CD4-positive, alpha-beta T cell treated with Interleukin-1 beta for 1 hour (primary cell): ENCODE results near the gene CLASRP.

Source experiments
- DNase-seq, 2 donors: peaks; one replicate each; pipeline ENCODE4 v3.0.0-alpha.2; 2020 to 2022

Gene CLASRP

DNA sequence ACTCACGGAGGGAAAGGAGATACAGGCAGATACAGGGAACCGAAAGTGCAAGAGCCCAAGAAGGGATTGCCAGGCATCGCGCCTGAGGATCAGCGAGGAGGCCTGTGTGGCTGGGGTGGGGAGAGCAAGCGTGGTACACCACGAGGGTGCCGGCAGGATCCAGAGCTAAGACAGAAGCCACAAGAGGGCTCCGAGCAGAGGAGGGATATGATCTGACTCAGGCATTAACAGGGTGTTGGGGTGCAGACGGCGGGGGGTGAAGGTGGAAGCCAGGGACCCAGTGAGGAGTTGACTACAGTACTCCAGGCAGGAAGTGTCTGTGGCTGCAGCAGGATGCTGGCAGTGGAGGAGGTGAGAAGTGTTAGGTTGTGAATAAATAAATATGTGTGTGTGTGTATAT is 48.7 kb downstream of the CLASRP start:
- DNase-seq = peak; percentile 76 to 81

DNA sequence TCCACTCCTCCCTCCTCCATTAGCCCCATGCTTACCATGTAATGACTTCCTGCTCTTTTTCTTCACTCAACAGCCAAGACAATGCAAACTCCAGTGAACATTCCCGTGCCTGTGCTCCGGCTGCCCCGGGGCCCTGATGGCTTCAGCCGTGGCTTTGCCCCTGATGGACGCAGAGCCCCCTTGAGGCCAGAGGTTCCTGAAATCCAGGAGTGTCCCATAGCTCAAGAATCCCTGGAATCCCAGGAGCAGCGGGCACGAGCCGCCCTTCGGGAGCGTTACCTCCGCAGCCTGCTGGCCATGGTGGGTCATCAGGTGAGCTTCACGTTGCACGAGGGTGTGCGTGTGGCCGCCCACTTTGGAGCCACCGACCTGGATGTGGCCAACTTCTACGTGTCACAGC is 51.2 kb downstream of the CLASRP start:
- DNase-seq = no peak

DNA sequence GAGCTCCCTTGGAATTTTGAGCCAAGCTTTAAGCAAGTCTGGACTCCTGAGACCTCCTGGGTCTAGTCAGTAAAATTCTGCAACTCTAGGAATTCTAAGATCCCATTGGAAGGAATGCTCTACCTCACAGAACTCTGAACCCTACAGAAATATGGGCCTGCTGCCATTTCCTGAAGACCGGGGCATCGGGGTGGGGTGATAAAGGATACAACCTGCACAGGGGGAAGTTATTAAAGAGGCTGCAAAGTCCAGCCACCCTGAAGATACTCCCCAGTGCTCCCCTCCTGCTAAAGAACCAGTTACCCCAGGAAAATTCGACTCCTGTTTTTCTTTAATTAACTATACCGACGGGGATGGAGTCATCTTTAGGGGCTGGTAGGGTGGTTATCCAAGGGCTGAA is 51.8 kb downstream of the CLASRP start:
- no peak for DNase-seq

DNA sequence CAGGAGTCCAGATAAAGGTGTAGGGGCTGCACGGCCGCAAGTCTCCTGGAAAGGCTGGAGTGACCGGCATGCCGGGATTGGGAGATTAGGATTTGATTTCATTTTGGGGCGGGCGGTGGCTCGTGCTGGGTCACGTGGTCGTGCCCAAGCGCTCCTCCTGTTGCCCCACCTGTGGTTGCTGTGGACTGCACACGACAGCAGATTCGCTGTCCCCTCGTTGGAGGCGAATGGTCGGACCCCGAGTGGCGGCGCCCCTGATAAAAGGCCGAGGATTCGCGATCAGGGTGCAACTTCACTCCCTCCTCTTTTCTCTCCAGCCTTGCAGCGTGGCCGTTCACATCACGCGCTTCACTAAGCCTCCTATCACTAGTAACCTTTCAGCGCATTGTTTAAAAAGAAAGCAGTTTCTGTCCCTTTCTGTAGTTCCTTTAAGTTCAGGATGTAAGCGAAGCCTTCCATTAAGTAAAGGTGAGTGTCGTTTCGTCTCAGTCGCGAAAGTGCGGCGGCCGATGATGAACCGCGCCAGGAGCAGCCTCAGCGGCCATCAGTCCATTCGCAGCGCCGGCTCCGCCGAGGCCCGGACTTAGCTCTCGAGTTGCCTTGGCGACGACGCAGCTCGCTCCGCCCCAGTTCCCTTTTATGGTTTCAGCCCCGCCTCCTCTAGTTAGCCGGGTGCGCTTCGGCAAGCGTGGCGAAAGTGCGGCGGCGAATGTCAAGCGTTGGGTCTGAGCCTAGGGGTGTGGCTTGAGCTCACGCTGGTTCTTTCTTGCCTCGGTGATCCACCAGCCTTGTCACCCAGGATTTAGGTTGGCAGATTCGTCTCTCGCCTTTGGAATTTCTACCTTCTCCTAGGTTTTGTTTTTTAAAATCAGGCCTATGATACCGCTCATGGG is 52.4 kb downstream of the CLASRP start:
- DNase-seq = peak; percentile 97 to 98

DNA sequence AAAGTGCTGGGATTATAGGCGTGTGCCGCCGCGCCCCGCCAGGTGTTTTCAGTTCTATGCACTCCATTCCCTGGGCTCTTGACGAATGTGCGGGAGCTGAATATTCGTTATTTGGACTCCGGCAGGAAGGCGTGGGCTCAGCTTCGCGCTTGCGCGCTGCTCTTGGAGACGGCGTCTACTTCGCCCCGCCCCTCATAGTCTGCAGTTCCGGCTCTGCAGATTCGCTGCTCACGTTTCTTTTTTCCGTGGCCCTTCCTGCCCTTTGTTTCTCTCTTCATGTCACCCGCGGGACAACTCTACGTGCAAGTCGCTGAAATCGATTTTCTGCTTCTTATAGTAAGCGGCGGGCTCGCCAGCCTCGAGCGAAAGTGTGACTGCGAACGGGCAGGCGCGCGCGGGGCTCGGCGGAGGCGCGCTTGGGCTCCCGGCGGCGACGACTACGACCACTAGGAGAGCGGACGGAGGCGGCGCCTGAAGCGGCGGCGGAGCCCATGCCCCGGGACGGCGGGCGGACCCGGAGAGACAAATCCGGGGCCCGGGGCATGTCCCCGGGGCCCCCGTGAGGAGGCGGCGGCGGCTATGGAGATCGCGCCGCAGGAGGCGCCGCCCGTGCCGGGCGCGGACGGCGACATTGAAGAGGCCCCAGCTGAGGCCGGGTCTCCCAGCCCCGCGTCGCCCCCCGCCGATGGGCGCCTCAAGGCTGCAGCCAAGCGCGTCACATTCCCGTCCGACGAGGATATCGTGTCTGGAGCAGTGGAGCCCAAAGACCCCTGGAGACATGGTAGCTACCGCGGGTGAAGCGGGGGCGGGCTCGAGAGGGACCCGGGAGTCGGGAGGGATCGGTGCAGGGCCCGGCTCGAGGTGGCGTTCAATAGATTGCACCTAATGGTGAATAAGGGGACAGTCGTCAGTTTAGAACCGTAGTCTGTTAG is 54.2 kb downstream of the CLASRP start, which contains the start of gene PPP1R37:
Gene PPP1R37, plus strand, starts transcription at position 433 of the 932 bp plus-strand sequence. Its CDS starts 147 bp downstream, at position 580.
- DNase-seq = peak; percentile 95

DNA sequence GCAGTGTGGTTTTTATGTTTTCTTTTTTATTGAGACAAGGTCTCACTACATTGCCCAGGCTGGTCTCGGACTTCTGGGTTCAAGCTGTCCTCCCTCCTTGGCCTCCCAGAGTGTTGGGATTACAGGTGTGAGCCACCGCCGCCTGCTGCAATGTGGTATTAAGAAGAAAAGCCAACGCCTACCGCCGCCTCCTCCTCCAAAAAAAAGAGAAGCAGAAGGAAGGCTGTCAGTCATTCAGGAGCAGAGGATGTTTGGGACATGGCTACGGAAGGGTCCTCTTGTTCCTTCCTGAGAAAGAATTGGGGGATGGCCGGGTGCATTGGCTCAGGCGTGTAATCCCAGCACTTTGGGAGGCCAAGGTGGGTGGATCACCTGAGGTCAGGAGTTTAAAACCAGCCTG is 55.3 kb downstream of the CLASRP start:
- DNase-seq = no peak

DNA sequence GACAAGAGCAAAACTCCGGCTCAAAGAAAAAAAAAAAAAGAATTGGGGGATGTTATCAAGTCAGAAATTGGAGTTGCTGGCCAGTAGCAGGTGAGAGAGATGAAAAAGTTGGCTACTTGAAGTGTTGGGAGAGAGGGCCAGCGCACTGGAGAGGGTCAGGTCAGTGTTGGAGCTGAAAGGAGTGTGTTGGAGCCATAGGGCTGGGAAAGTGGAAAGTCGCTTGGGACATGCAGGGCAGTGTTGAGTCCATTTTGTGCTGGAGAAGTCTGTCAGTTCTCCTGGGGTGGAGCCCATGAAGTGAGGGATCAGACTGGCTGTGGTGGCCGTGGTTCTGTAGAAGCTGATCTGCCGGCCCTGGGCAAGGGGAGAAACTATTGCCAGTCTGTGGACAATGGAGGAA is 55.9 kb downstream of the CLASRP start:
- DNase-seq = no peak

DNA sequence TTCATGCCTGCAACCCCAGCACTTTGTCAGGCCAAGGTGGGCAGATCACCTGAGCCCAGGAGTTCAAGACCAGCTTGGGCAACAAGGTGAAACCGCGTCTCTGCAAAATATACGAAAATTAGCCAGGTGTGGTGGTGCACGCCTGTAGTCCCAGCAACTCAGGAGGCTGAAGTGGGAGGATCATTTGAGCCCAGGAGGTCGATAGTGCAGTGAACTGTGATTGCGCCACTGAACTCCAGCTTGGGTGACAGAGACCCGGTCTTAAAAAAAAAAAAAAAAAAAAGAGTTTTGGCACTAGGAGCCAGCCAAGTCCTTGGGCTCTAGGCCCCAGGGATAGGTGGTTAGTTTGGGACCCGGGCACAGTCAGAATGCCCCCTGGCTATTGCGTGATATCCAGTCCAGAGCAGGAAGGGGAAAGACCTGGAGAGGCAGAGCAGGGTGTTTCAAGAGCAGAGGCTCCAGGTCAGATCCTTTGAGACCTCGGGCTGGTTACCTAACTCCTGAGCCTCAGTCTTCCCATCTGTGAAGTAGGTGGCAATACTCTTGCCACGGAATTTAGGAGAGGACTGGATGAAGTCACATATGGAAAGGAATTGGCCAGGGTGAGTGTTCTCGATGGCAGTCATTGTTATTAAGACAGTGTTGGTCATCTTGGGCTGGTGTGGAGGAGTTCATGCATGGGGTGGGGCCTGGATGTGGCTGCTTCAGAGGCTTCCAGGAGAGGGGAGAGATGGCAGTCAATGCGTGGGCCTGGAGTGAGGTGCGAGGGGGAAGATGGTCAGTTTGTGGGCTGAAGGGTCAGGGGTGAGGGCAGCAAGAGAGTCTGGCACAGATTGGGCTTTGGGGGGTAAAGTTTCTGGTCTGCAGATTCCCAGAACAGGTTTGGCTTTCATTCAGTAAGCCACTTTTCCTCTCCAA is 56.9 kb downstream of the CLASRP start:
- no peak for DNase-seq

DNA sequence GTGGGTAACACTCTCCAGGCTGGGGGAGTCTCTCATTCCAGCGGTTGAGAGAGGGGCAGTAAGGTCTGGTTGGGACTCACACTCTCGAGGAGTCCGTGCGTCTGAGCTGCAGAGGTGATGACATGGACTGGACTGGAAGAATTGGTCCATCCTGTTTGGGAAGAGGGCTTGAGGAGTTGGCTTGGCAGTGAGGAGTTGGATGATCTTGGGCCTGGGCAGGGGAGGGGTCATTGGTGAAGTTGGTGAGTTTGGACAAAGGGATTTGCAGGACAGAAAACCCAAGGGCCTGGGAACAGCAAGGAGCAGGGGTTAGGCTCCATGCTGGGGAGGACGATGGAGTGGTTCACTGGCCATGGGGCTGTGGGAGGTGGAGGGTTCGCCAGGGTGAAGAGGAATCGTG is 57.9 kb downstream of the CLASRP start:
- DNase-seq = no peak

DNA sequence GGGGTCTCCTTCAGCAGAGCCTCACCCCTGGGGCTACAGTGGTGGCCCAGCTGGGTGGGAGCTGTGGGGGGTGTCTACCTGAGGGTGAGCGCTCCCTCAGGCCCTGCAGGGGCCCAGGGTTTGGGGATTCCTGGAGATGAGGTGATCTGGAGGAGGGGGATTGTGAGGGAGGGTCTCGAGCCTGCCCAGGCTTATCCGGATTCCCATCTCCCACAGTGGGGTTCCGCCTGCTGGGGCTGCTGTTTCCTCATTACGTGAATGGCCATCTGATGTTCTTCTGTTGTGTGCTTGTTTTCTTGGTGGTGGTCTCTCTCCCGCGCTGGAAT is 58.6 kb downstream of the CLASRP start:
- DNase-seq = no peak

DNA sequence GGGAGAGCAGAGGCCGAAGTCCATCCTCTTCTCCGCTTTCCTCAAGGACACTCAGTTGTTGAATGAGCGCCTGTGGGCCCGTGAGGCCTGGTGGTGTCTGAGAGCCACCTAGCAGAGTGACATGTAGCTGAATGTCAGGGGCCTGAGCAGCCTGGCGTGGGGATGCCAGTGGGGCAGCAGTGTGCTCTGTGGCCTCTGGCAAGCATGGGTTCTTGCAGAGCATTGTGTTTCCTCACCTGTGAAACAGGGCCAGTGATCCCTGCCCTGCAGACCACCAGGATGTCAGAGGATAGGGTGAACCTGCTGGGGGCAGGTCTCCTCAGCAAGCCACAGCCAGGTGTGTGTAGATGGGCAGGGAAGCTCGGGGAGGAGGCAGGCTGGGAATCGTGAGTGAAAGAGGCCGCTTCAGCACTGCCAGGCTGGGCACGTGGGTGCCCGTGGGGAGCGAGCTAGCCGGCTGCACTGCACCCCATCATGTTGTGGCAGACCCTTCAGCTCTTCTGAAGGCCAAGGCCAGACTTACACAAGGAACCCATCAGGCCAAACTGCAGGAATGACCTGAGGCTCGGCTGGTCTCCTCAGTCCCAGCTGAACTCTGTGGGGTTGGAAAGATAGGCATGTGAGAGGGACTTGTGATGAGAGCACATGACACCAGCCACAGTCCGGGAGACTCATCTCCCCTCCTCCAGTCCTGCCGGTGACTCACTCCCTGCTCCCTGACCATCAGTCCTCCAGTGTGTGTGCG is 59.1 kb downstream of the CLASRP start:
- DNase-seq = no peak

DNA sequence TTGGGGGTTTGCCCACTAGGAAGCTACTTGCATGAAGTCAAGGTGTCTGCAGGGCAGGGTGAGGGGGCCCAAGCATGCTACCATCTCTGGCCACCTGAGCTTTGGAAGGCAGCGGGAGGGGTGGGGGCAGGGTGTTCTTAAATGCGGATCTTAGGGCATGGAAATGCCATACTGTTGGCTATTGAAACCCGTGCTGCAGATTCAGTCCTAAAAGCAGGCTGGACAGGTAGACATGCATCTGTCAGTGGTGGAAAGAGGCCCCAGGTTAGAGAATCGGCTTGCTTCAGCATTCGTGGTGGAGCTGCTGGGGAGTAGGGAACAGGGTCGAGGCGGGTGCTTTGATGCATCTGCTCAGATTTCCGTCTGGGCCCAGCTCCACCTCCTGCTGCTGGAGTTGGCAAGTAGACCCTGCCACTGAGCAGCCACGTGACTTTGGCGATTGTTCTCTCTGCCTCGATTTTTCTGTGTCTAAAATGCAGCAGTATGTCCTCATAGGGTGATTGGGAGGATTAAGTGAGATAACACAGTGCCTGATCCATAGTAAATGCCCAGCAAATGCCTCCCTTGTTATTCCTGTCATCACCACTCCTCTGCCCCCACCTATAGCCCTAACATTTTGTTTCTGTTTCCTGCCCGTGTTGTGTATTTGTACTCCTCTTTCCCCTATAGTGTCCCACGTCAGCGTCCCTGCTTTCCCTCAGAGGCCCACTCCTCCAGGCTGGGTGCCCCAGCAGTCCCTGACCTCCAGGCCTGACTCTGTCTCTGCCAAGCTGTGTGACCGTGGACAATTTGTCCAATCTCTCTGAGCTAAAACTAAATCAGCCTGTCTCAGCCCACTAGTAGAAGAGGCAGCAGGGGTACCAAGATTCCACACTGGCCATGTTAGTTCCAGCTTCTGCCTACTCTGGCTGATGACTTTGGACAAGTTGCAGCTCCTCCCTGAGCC is 59.9 kb downstream of the CLASRP start:
- DNase-seq = no peak

DNA sequence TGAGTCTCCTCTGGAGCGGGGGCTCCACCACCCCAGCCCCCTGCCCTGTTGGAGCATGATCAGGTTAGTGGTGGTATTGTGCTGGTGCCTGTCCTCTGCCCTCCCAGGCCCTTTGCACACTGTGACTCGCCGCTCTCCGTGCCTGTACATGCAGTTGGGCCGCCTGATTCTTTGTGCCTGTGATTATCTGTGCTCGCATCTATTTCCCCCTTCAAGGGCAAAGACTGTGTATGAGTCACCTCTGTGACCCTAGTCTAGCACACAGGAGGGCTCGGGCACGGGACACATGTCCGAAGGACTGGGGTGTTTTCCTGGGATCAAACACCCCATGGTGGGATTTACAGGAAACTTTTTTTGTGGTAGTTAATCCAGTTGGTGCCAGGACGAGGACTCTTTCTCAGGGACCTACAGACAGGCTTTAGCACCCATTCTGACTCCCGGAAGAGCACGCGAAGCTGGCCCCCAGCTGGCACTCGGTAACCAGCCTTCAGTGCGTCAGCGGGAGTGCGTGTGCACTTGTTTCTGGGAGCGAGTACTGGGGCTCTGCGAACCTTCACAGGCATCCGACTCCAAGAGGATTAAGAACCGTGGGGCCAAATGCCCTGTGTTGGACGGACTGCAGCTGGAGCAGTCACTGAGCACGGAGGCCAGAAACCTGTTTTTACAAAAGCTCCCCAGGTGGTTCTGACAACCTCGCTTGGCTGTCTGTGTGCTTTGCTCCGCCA is 60.8 kb downstream of the CLASRP start:
- no peak for DNase-seq

DNA sequence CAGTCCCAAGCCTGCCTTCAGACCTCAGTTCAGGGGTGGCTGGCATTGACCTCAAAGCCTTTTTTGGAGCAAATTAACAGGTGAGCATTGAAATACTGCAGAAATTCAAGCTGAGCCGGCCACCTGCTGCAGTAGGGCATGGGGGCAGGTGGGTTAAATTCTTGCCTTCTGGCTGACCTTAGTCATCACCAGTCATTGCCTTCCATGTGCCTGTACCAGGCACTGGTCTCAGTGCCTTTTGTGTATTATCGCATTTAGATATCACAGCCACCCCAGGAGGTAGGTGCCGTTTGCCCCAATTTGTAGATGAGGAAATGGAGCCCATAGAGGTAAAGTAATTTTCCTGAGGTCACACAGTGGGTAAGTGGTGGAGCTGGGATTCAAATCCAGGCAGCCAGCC is 61.4 kb downstream of the CLASRP start:
- DNase-seq = no peak

DNA sequence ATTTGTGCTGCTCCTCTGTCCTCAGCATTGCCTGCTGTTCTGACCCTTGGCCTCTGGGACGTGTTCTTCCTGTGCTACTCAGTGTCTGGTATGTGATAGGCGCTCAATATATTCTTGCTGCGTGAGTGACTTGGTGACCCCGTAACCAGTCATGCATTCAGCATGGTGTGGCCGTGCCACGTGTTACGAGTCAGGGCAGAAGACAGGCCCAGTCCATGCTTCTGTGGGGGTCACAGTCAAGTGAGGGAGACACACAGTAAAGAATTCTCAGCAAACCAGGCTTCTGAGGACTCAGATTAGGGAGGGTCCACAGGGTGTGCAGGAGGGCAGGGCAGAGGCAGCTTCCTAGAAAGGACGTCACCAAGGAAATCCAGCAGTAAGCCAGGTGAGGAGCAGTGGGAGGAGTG is 62.0 kb downstream of the CLASRP start:
- no peak for DNase-seq

DNA sequence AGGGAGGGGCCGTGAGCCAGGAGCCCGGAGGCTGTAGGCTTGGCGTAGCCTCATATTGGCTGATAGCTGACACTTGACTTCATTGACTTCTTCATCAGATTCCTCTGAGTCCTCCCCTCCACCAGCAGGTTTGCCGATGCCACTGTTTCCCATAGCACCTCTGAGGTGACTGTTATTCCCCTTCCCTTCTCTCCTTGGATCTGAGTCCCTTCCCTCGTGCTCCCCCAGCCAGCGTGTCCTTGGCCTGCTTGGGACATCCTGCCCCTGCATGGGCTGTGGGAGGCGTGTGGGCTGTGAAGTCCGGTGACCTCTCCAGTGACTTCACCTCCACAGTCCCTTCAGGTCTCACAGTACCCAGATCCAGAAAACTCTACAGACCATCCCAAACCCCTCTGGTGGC is 63.0 kb downstream of the CLASRP start:
- no peak for DNase-seq

DNA sequence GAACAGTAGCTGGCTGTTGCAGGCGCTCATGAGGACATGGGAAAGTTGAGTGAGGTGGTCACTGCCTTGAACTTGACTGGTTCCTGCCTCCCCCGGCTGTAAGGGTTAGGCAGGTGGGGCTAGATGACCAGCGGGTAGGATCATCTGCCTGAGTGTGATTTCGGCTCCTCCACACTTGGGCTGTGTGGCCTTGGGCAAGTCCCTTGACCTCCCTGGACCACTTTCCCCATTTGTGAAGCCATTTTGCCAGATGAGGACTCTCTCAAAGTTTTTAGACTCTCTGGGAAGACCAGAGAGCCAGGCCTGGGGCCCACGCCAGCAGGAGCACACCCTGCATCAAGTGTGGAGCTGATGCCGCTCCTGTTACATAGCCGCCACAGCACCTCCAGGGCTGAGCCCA is 63.6 kb downstream of the CLASRP start:
- no peak for DNase-seq

DNA sequence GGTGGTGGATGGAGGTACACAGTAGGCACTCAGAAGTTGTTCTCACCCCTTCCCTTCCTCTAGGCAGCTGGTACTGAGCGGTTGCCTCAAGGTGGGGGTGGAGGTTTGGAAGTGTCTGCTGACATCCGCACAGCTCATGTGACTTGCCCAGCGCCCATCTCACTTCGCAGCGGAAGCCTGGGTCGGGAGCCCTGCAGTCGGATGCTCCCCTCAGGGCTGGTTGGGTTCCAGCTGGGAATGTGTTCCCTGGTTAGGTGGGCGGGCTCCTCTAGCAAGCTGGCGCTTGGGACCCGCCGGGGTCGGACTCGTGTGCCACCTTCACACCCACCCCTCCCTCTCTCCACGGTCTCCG is 64.3 kb downstream of the CLASRP start:
- peak; percentile 51 to 53 for DNase-seq

DNA sequence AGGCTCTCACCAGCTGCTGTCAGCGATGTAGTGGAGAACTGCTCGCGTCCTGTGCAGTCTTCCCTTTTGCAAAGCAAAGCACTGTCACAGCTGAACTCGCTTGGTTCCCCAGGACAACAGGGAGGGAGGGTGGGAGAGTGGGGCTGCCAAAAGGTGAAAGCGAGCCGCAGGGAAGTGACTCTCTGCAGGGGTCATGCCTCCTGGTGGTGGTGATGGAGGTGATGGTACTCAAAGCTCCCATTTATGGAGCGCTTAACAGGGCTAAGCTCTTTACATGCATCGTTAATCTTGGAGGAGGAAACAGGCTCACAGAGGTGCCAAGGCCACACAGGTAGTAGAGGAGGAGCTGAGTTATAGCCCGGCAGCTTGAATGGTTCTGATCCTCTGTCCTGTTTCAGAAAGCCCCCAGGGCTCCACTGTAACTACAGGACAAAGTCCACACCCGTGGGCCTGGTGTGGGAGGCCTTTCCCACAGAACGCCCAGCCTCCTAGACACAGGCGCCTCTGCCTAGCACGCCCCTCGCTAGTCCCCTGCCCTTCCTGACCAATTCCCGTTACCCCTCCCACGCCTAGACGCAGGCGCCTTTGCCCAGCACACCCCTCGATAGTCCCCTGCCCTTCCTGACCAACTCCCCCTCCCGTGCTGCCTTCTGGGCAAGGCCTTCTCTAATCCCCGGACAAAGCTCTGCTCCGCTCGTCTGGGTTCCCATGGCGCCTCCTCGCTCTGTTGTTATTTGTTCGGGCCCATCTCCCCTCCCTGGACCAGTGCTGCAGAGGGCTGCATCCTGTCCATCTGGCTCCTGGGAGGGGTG is 64.9 kb downstream of the CLASRP start:
- DNase-seq = peak in 1 of 2 donors; percentile 9
